ENCODE results near the gene FCRLB. TPM values are rescaled to one million over a fixed set of nuclear protein-coding genes. Genes with fewer than 3 reads are reported as not detected.
"Not testable (repeated sequence)": the region's sequence is repeated elsewhere in the genome, so short reads cannot be mapped to it uniquely, and the experiment has no call there.

The FCRLB gene
- total RNA-seq, 1 donor from 2014 or later = 0.14 TPM

DNA sequence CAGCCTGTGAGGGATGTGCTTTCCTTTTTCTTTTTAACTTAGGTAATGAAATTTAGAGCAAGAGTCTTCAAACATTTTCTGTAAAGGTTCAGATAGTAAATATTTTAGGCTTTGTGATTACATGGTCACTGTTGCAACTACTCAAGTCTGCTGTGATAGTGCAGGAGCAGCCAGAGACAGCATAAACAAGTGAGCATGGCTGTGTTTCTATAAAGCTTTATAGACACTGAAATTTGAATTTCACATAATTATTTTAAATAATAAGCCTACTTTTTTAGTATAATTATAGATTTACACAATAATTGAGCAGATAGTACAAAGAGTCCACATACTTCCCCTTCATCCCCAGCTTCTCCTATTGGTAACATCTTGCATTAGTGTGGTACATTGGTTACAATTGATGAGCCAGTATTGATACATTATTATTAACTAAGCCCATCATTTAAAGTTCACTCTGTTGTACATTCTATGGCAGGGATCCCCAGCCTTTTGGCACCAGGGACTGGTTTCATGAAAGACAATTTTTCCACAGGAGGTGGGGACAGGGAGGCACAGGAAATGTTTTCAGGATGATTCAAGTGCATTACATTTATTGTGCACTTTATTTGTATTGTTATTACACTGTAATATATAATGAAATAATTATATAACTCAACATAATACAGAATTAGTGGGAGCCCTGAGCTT, 47.8 kb downstream of the FCRLB start:
- H3K27me3 Mint-ChIP-seq = no peaks in the 10 kb centered on the region
- DNase-seq (ENCODE audit: low spot score, unreplicated experiment) = no peak
- no peaks in the 10 kb centered on the region for H3K36me3 Mint-ChIP-seq (ENCODE audit: insufficient read depth)
- no peak overlapping the region for H3K4me3 Mint-ChIP-seq (ENCODE audit: low read depth)
- H3K27ac Mint-ChIP-seq = no peak overlapping the region
- TF ChIP-seq, protein P1, sequence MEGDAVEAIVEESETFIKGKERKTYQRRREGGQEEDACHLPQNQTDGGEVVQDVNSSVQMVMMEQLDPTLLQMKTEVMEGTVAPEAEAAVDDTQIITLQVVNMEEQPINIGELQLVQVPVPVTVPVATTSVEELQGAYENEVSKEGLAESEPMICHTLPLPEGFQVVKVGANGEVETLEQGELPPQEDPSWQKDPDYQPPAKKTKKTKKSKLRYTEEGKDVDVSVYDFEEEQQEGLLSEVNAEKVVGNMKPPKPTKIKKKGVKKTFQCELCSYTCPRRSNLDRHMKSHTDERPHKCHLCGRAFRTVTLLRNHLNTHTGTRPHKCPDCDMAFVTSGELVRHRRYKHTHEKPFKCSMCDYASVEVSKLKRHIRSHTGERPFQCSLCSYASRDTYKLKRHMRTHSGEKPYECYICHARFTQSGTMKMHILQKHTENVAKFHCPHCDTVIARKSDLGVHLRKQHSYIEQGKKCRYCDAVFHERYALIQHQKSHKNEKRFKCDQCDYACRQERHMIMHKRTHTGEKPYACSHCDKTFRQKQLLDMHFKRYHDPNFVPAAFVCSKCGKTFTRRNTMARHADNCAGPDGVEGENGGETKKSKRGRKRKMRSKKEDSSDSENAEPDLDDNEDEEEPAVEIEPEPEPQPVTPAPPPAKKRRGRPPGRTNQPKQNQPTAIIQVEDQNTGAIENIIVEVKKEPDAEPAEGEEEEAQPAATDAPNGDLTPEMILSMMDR (IDR thresholded peaks at IDR 0.05; ENCODE audit: unreplicated experiment) = no peak
- peaks cover 5% of the 10 kb centered on the region for H3K4me1 Mint-ChIP-seq (ENCODE audit: low read depth)
- no peaks in the 10 kb centered on the region for H3K9me3 Mint-ChIP-seq (ENCODE audit: low read depth)

DNA sequence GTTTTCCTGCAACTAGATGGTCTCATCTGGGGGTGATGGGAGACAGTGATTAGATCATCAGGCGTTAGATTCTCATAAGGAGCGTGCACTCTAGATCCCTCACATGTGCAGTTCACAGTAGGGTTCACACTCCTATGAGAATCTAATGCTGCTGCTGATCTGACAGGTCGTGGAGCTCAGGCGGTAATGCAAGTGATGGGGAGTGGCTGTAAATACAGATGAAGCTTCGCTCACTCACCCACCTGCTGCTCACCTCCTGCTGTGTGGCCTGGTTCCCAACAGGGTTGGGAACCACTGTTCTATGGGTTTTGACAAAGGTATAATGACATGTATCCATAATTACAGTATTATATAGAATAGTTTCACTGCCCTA, 48.3 kb downstream of the FCRLB start:
- not testable (repeated sequence) for H3K4me3 Mint-ChIP-seq (ENCODE audit: low read depth); H3K36me3 Mint-ChIP-seq (ENCODE audit: insufficient read depth); H3K27ac Mint-ChIP-seq; H3K9me3 Mint-ChIP-seq (ENCODE audit: low read depth); DNase-seq (ENCODE audit: low spot score, unreplicated experiment); H3K4me1 Mint-ChIP-seq (ENCODE audit: low read depth); H3K27me3 Mint-ChIP-seq

DNA sequence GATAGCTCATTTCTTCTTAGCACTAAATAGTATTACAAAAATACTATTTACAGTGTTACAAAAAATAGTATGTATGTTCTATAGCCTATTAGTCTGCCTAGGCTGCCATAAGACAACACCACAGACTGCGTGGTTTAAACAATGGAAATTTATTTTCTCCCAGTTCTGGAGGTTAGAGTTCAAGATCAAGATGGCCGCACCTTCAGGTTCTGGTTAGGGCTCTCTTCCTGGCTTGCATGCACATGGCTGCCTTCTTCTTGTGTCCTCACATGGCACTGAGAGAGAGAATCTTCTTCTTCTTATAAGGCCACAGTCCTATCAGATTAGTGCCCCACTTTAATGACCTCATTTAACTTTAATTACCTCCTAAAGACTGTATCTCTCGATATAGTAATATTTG, 48.9 kb downstream of the FCRLB start:
- TF ChIP-seq, protein P1 (IDR thresholded peaks at IDR 0.05; ENCODE audit: unreplicated experiment) = no peak
- H3K4me3 Mint-ChIP-seq (ENCODE audit: low read depth) = no peak overlapping the region
- DNase-seq (ENCODE audit: low spot score, unreplicated experiment) = no peak
- no peaks in the 10 kb centered on the region for H3K27me3 Mint-ChIP-seq
- no peak overlapping the region for H3K27ac Mint-ChIP-seq
- peaks cover 5% of the 10 kb centered on the region for H3K4me1 Mint-ChIP-seq (ENCODE audit: low read depth)
- no peaks in the 10 kb centered on the region for H3K36me3 Mint-ChIP-seq (ENCODE audit: insufficient read depth)
- H3K9me3 Mint-ChIP-seq (ENCODE audit: low read depth) = no peaks in the 10 kb centered on the region

DNA sequence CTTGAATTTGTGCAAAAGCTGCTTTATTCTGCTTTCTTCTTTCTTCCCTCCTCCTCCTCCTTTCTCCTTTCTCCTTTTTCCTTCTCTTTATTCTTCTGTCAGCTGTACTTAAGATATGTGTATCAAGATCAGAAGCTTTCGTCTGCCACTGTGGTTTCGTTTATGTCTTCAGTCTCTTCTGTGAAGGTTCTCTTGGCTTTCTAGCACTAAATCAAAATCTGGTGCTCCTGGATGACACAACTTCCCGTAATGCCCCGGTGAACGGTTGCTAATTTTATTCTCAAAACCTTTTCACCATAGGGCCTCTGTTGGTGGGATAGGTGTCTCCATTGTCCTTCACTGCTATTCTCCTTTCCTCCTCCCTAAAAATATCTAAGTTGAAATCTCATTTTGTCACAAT, 49.8 kb downstream of the FCRLB start:
- H3K4me1 Mint-ChIP-seq (ENCODE audit: low read depth) = peaks cover 5% of the 10 kb centered on the region
- no peak overlapping the region for H3K4me3 Mint-ChIP-seq (ENCODE audit: low read depth)
- no peaks in the 10 kb centered on the region for H3K36me3 Mint-ChIP-seq (ENCODE audit: insufficient read depth)
- H3K27me3 Mint-ChIP-seq = no peaks in the 10 kb centered on the region
- no peak for DNase-seq (ENCODE audit: low spot score, unreplicated experiment)
- TF ChIP-seq, protein P1 (IDR thresholded peaks at IDR 0.05; ENCODE audit: unreplicated experiment) = no peak
- H3K9me3 Mint-ChIP-seq (ENCODE audit: low read depth) = no peaks in the 10 kb centered on the region
- H3K27ac Mint-ChIP-seq = no peak overlapping the region

DNA sequence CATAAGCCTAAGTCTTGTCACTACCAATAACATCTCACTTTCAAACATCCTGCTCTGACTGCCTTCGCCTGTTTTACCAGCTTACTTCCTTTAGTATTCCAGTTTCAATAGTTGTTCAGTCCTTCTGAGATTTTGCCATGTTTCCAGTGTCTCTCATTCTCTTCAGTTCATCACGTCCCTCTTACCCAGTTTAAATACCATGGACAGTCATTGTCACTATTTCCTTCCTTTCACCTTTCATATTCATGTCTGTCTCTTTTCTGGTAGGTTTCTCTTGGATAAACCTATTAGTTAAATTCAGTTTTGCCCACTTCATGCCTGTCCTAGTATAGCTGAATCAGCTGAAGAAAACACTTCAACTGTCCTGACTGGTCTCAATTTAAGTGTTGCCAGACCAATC, 50.6 kb downstream of the FCRLB start:
- Mint-ChIP-seq H3K4me3 (ENCODE audit: low read depth) (no peak overlapping the region), H3K36me3 (ENCODE audit: insufficient read depth) (no peaks in the 10 kb centered on the region), H3K27ac (no peak overlapping the region), H3K4me1 (ENCODE audit: low read depth) (peaks cover 2% of the 10 kb centered on the region), H3K27me3 (no peaks in the 10 kb centered on the region), H3K9me3 (ENCODE audit: low read depth) (no peaks in the 10 kb centered on the region)
- no peak for DNase-seq (ENCODE audit: low spot score, unreplicated experiment)
- TF ChIP-seq, protein P1 (IDR thresholded peaks at IDR 0.05; ENCODE audit: unreplicated experiment) = no peak

DNA sequence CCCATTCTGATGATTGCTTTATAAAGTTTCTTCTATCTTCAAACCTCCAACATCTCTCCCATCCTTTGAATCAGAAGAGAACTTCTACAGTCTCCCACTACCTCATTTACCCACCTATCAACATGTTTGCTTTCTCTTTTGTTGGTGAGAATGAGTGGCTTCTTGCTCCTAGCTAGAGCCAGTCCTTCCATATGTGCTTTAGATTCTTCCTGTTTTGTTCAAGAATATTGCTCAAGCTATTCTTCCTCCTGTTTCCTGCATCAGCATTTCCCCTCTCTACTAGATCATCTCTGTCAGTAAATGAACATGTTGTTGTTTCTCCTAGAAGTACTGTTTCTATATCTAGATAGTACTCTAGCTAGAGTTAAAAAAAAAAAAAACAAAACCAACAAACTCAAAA, 51.1 kb downstream of the FCRLB start:
- H3K36me3 Mint-ChIP-seq (ENCODE audit: insufficient read depth) = no peaks in the 10 kb centered on the region
- no peak for DNase-seq (ENCODE audit: low spot score, unreplicated experiment)
- H3K27me3 Mint-ChIP-seq = no peaks in the 10 kb centered on the region
- H3K27ac Mint-ChIP-seq = no peak overlapping the region
- TF ChIP-seq, protein P1 (IDR thresholded peaks at IDR 0.05; ENCODE audit: unreplicated experiment) = no peak
- H3K9me3 Mint-ChIP-seq (ENCODE audit: low read depth) = no peaks in the 10 kb centered on the region
- no peak overlapping the region for H3K4me3 Mint-ChIP-seq (ENCODE audit: low read depth)
- H3K4me1 Mint-ChIP-seq (ENCODE audit: low read depth) = no peaks in the 10 kb centered on the region

All from progenitor cell of endocrine pancreas (in vitro differentiated cells).